OCI-LY3 (cell line): ENCODE data around the gene OR6S1.

Experiments
- EZH2phosphoT487 ChIP-seq: fragments of 200-600 bp; shearing (Covaris generic); IDR thresholded peaks from 2 replicates; pipeline ENCODE4 v1.6.1; 2018; ENCODE audit warnings: antibody characterized with exemption, mixed run types, low read depth
- TF ChIP-seq, protein P1 (sequence below): fragments of 200-600, 300-600 bp; sonication (generic); IDR thresholded peaks from 2 replicates; pipeline ENCODE4 v1.5.1; 2014; ENCODE audit warnings: antibody characterized with exemption, low read length, low read depth

- TF ChIP-seq, protein P1, sequence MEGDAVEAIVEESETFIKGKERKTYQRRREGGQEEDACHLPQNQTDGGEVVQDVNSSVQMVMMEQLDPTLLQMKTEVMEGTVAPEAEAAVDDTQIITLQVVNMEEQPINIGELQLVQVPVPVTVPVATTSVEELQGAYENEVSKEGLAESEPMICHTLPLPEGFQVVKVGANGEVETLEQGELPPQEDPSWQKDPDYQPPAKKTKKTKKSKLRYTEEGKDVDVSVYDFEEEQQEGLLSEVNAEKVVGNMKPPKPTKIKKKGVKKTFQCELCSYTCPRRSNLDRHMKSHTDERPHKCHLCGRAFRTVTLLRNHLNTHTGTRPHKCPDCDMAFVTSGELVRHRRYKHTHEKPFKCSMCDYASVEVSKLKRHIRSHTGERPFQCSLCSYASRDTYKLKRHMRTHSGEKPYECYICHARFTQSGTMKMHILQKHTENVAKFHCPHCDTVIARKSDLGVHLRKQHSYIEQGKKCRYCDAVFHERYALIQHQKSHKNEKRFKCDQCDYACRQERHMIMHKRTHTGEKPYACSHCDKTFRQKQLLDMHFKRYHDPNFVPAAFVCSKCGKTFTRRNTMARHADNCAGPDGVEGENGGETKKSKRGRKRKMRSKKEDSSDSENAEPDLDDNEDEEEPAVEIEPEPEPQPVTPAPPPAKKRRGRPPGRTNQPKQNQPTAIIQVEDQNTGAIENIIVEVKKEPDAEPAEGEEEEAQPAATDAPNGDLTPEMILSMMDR: no peak
- no peak for TF ChIP-seq EZH2phosphoT487
Observed at GRCh38 chr14:20681348-20682126, 40.0 kb upstream of the OR6S1 start.
